ENCODE results near the gene RAD51AP1. TPM values are rescaled to one million over a fixed set of nuclear protein-coding genes. Genes with fewer than 3 reads are reported as not detected.

Gene RAD51AP1
- total RNA-seq, 1 experiment from 2014 or later, result 87.4 TPM

DNA sequence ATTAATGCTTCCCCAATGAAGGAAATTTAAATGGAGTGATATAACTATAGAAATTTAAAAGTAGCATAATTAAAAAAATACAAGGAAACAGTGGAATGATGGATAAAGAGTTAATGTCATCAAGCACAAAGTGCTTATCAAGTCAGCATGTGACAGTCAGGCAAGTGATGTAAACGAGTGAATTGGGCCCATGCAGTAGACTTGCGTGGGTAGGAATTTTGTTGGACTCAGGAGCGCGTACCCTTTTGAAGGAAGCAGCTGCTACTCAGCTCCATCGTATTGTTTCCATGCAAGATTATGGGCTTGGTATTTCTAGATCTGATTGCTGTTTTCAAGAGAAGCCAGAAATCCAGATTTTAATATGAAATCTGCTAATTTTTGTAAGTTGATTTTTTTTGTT lies 18.9 kb downstream of the RAD51AP1 start:
- intact Hi-C loops (cut with micrococcal nuclease; ENCODE audit: unreplicated experiment), result no loop called here
- H3K4me1 ChIP-seq, result peaks cover 7% of the 10 kb centered on the region; the same call in 1 of the 2 replicates
- no peak for DNase-seq
- no peak for TF ChIP-seq CTCF (IDR thresholded peaks at IDR 0.05; ENCODE audit: insufficient read depth in 1 of 2, low read depth in 1 of 2, low read length in 1 of 2, severe bottlenecking in 1 of 2, unreplicated experiment in 1 of 2)
- H3K27me3 Mint-ChIP-seq (ENCODE audit: insufficient read depth, unreplicated experiment), result no peaks in the 10 kb centered on the region
- no peaks in the 10 kb centered on the region for H3K9me3 Mint-ChIP-seq (ENCODE audit: unreplicated experiment)
- H3K36me3 Mint-ChIP-seq (ENCODE audit: insufficient read depth, unreplicated experiment), result peaks cover 27% of the 10 kb centered on the region
- H3K4me3 ChIP-seq (ENCODE audit: low read depth, low read length), result no peak overlapping the region
- no TSS peak for BruUV-seq (replicated peaks)
- H3K4me1 Mint-ChIP-seq (ENCODE audit: low read depth, unreplicated experiment), result peaks cover 8% of the 10 kb centered on the region
- H3K4me3 Mint-ChIP-seq (ENCODE audit: unreplicated experiment), result no peak overlapping the region
- H3K27ac Mint-ChIP-seq (ENCODE audit: unreplicated experiment), result no peak overlapping the region
- ChIA-PET POLR2A (no interaction called here), CTCF (no interaction called here)
- H3K36me3 ChIP-seq (ENCODE audit: control insufficient read depth, insufficient read depth, low read length), result 0 out of 2 replicates have a peak, but pooled peaks cover 2% of the 10 kb centered on the region
- no peaks in the 10 kb centered on the region for H3K27me3 ChIP-seq (replicated peaks; ENCODE audit: control insufficient read depth, insufficient read depth, low read length)
- no peaks in the 10 kb centered on the region for H3K9me3 ChIP-seq

- H3K4me1 ChIP-seq, result peaks cover 7% of the 10 kb centered on the region; the same call in 1 of the 2 replicates
- BruUV-seq (replicated peaks), result no TSS peak
- Mint-ChIP-seq H3K36me3 (ENCODE audit: insufficient read depth, unreplicated experiment) (peaks cover 27% of the 10 kb centered on the region), H3K27me3 (ENCODE audit: insufficient read depth, unreplicated experiment) (no peaks in the 10 kb centered on the region), H3K27ac (ENCODE audit: unreplicated experiment) (no peak overlapping the region), H3K4me1 (ENCODE audit: low read depth, unreplicated experiment) (peaks cover 9% of the 10 kb centered on the region), H3K9me3 (ENCODE audit: unreplicated experiment) (no peaks in the 10 kb centered on the region), H3K4me3 (ENCODE audit: unreplicated experiment) (no peak overlapping the region)
- H3K36me3 ChIP-seq (ENCODE audit: control insufficient read depth, insufficient read depth, low read length), result 0 out of 2 replicates have a peak, but pooled peaks cover 2% of the 10 kb centered on the region
- POLR2A ChIA-PET, result no interaction called here
- TF ChIP-seq CTCF (IDR thresholded peaks at IDR 0.05; ENCODE audit: insufficient read depth in 1 of 2, low read depth in 1 of 2, low read length in 1 of 2, severe bottlenecking in 1 of 2, unreplicated experiment in 1 of 2), result no peak
- CTCF ChIA-PET, result no interaction called here
- no peaks in the 10 kb centered on the region for H3K27me3 ChIP-seq (replicated peaks; ENCODE audit: control insufficient read depth, insufficient read depth, low read length)
- H3K9me3 ChIP-seq, result no peaks in the 10 kb centered on the region
- intact Hi-C loops (cut with micrococcal nuclease; ENCODE audit: unreplicated experiment), result no loop called here
- H3K4me3 ChIP-seq (ENCODE audit: low read depth, low read length), result no peak overlapping the region
- DNase-seq, result no peak
These were observed 19.5 kb downstream of the RAD51AP1 start for GRCh38 chr12:4558171-4558570.

DNA sequence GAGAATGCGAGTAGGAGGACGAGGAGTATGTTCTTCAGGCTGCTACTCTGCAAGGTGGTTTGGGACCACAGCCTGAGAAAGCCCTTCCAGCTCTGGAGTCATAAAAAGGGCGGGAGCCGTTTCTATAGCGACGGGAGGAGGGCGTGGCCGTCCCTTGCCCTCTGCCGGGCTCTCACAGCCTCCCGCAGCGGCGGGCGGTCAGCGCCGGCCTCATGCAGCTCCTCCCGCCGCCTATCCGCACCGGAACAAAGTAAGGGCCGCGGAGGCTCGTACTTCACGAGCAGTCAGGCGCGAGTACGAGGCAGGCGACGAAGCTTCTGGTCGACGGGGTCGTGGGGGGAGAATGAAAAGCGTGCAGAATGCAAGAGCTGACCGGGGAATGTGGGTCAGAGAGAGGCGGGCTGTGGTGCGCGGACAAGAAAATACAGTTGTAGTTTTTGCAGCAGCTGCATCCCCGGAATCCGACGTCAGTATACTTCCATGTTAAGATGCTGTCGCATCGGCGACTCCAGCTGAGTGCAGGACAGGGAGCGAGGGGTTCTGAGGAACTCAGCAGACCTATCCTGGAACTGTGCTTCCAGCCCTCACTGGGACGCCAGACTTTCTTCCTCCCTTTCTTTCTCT lies 23.5 kb downstream of the RAD51AP1 start, which contains the start of gene DYRK4:
Gene DYRK4, plus strand, starts transcription at position 175 of the 624 bp plus-strand sequence. Its CDS starts 38 bp downstream, at position 213.
- Mint-ChIP-seq H3K36me3 (ENCODE audit: insufficient read depth, unreplicated experiment) (peaks cover 22% of the 10 kb centered on the region), H3K4me1 (ENCODE audit: low read depth, unreplicated experiment) (peaks cover 9% of the 10 kb centered on the region), H3K27me3 (ENCODE audit: insufficient read depth, unreplicated experiment) (no peaks in the 10 kb centered on the region), H3K9me3 (ENCODE audit: unreplicated experiment) (no peaks in the 10 kb centered on the region), H3K27ac (ENCODE audit: unreplicated experiment) (peak within 1 kb of the TSS; percentile 71), H3K4me3 (ENCODE audit: unreplicated experiment) (peak within 1 kb of the TSS; percentile 77)
- TSS peak; percentile 8 for BruUV-seq (replicated peaks)
- peaks cover 8% of the 10 kb centered on the region; the same call in 1 of the 2 replicates for H3K4me1 ChIP-seq
- intact Hi-C loops (cut with micrococcal nuclease; ENCODE audit: unreplicated experiment), result no loop called here
- H3K4me3 ChIP-seq (ENCODE audit: low read depth, low read length), result peak within 1 kb of the TSS; percentile 31
- no peaks in the 10 kb centered on the region for H3K9me3 ChIP-seq
- no peaks in the 10 kb centered on the region for H3K36me3 ChIP-seq (ENCODE audit: control insufficient read depth, insufficient read depth, low read length)
- no peak for TF ChIP-seq CTCF (IDR thresholded peaks at IDR 0.05; ENCODE audit: insufficient read depth in 1 of 2, low read depth in 1 of 2, low read length in 1 of 2, severe bottlenecking in 1 of 2, unreplicated experiment in 1 of 2)
- ChIA-PET POLR2A (interaction anchor here (1.1 to 1.3 kb wide), 2 partner anchors 16 to 86 kb away, joined by 3 to 6 read pairs; partner anchors contain the start of genes AKAP3 and NDUFA9), CTCF (interaction anchor here (1.6 kb wide), 1 partner anchor 196 kb away, joined by 7 read pairs; no protein-coding TSS in a partner anchor)
- no peaks in the 10 kb centered on the region for H3K27me3 ChIP-seq (replicated peaks; ENCODE audit: control insufficient read depth, insufficient read depth, low read length)
- DNase-seq, result peak; percentile 94 to 95
